GM18519 (cell line): ENCODE results near the gene ADAM10.

Experiments used
- ATAC-seq: cut with Tn5 transposase; IDR thresholded peaks from one replicate; pipeline ENCODE4 v1.9.1; 2021; ENCODE audit warnings: mild to moderate bottlenecking, moderate library complexity; ENCODE audit not compliant: unreplicated experiment, low FRiP score

ADAM10 gene

GRCh38 chr15:58543664-58544335, 205.7 kb downstream of the ADAM10 start:
- ATAC-seq: no peak

- no peak for ATAC-seq
These were observed 208.0 kb downstream of the ADAM10 start for GRCh38 chr15:58541410-58542087.

GRCh38 chr15:58539548-58539947, 210.0 kb downstream of the ADAM10 start:
- no peak for ATAC-seq

- no peak for ATAC-seq
These were observed 210.6 kb downstream of the ADAM10 start for GRCh38 chr15:58538901-58539300.
